HCT116 (cell line): Measurements from ENCODE around the gene NOP14. TPM values are rescaled to one million over a fixed set of nuclear protein-coding genes. Genes with fewer than 3 reads are reported as not detected.

Experiments
- ATAC-seq: fragments of 200-7000 bp; cut with Tn5 transposase; 2 replicates; pipeline ENCODE4 v1.9.1; 2020; ENCODE audit warnings: mild to moderate bottlenecking, moderate library complexity
- BruUV-seq: library from RNA; stranded (reverse); fragments of 400-500 nt; replicated peaks from 2 replicates; lab custom pipeline; 2021; lab: Mats Ljungman, UMichigan
- CTCF ChIA-PET: fragments of 300-600 bp; sonication (Branson Sonifier 250); formaldehyde crosslinking; loops from one replicate; lab custom pipeline; 2021; ENCODE audit warnings: antibody characterized with exemption; lab: Charles Lee
- POLR2A ChIA-PET: fragments of 300-600, 350-600 bp; sonication (Branson Sonifier 250); formaldehyde crosslinking; loops from one replicate; lab custom pipeline; 2021; ENCODE audit warnings: antibody characterized with exemption; lab: Charles Lee
- RAD21 ChIA-PET, 2 experiments: fragments of 300-600 bp; sonication (Branson Sonifier 250); formaldehyde crosslinking; loops; one replicate each; lab custom pipeline; 2023; ENCODE audit warnings: low total read pairs in 2 of 2; ENCODE audit not compliant: uncharacterized antibody in 2 of 2, unreplicated experiment in 2 of 2, low non-redundant PET in 1 of 2; lab: Charles Lee
- DNase-seq: peaks from one replicate; pipeline ENCODE4 v3.0.0-alpha.2; 2010; ENCODE audit warnings: low read depth, low spot score
- H2AFZ ChIP-seq: fragments of 200-600 bp; shearing (Covaris generic), sonication (generic); 2 replicates; pipeline ENCODE4 v1.6.1; 2017; ENCODE audit warnings: low read depth, mixed run types, mixed read lengths, antibody characterized with exemption, low read length; ENCODE audit not compliant: poor library complexity, severe bottlenecking
- H3K27ac ChIP-seq: 2 replicates; pipeline ENCODE4 v1.5.1; 2012; ENCODE audit warnings: low read depth, low read length
- H3K27me3 ChIP-seq: fragments of 200-600 bp; sonication (generic); 2 replicates; pipeline ENCODE4 v1.6.1; 2016; ENCODE audit warnings: mixed run types, low read length, mixed read lengths; ENCODE audit not compliant: insufficient read depth
- H3K36me3 ChIP-seq, 2 experiments: fragments of 200-500 bp in 1 of 2; fragments of 200-600 bp in 1 of 2; sonication (Bioruptor generic) in 1 of 2; sonication (generic) in 1 of 2; 2 replicates each; pipeline versions ENCODE4 v1.5.1 to v1.6.1; 2014 to 2016; ENCODE audit warnings: low read length in 2 of 2, inconsistent platforms in 1 of 2, mixed read lengths in 1 of 2, mixed run types in 1 of 2; ENCODE audit not compliant: insufficient read depth in 2 of 2, control insufficient read depth in 1 of 2
- H3K4me1 ChIP-seq, 2 experiments: fragments of 200-600 bp in 1 of 2; sonication (generic) in 1 of 2; 2 replicates each; pipeline versions ENCODE4 v1.5.1 to v1.6.1; 2012 to 2017; ENCODE audit warnings: low read length in 2 of 2, inconsistent platforms in 1 of 2, mild to moderate bottlenecking in 1 of 2, mixed read lengths in 1 of 2, mixed run types in 1 of 2, moderate library complexity in 1 of 2; ENCODE audit not compliant: insufficient read depth in 2 of 2, control insufficient read depth in 1 of 2
- H3K4me2 ChIP-seq: fragments of 200-600 bp; sonication (generic); 2 replicates; pipeline ENCODE4 v1.6.1; 2017; ENCODE audit warnings: mixed run types, low read length, mixed read lengths
- H3K4me3 ChIP-seq, 2 experiments: fragments of 200-600 bp in 1 of 2; sonication (generic) in 1 of 2; replicated peaks in 1 of 2; 2 replicates each; pipeline ENCODE4 v1.5.1; 2011 to 2016; ENCODE audit warnings: low read length in 2 of 2, control low read depth in 1 of 2, low read depth in 1 of 2, mild to moderate bottlenecking in 1 of 2, mixed read lengths in 1 of 2, mixed run types in 1 of 2
- H3K79me2 ChIP-seq: fragments of 200-600 bp; sonication (generic); 2 replicates; pipeline ENCODE4 v1.6.1; 2017; ENCODE audit warnings: mild to moderate bottlenecking, mixed run types, low read length, moderate library complexity, mixed read lengths; ENCODE audit not compliant: insufficient read depth
- H3K9ac ChIP-seq: fragments of 200-600 bp; sonication (generic); 2 replicates; pipeline ENCODE4 v1.6.1; 2016; ENCODE audit warnings: low read length, mixed read lengths
- H3K9me2 ChIP-seq: fragments of 200-600 bp; sonication (generic), shearing (Covaris generic); 2 replicates; pipeline ENCODE4 v1.6.1; 2017; ENCODE audit warnings: mixed run types, mild to moderate bottlenecking, moderate library complexity; ENCODE audit not compliant: insufficient read depth
- H3K9me3 ChIP-seq, 2 experiments: fragments of 200-500 bp in 1 of 2; fragments of 200-600 bp in 1 of 2; sonication (Bioruptor generic) in 1 of 2; sonication (generic) in 1 of 2; 2 replicates each; pipeline ENCODE4 v1.6.1; 2014 to 2017; ENCODE audit warnings: low read length in 2 of 2, mixed read lengths in 2 of 2, inconsistent platforms in 1 of 2, low read depth in 1 of 2, mild to moderate bottlenecking in 1 of 2, mixed run types in 1 of 2, moderate library complexity in 1 of 2; ENCODE audit not compliant: control insufficient read depth in 1 of 2, insufficient read depth in 1 of 2
- H4K20me1 ChIP-seq: fragments of 200-600 bp; sonication (generic), shearing (Covaris generic); 2 replicates; pipeline ENCODE4 v1.6.1; 2017; ENCODE audit warnings: mixed run types, mild to moderate bottlenecking, moderate library complexity; ENCODE audit not compliant: insufficient read depth
- EGR1 ChIP-seq: IDR thresholded peaks from 2 replicates; pipeline ENCODE4 v1.6.1; 2012; ENCODE audit warnings: low read depth
- EZH2phosphoT487 ChIP-seq: fragments of 200-600 bp; IDR thresholded peaks from 2 replicates; pipeline ENCODE4 v1.6.1; 2018; ENCODE audit warnings: antibody characterized with exemption, borderline replicate concordance
- FOSL1 ChIP-seq: IDR thresholded peaks from 2 replicates; pipeline ENCODE4 v1.6.1; 2012; ENCODE audit warnings: low read depth
- JUND ChIP-seq: IDR thresholded peaks from 2 replicates; pipeline ENCODE4 v1.6.1; 2012
- RAD21 ChIP-seq: IDR thresholded peaks from 2 replicates; pipeline ENCODE4 v1.6.1; 2012; ENCODE audit warnings: low read depth, mild to moderate bottlenecking
- SP1 ChIP-seq: IDR thresholded peaks from 2 replicates; pipeline ENCODE4 v1.6.1; 2012; ENCODE audit warnings: low read depth
- SRF ChIP-seq: IDR thresholded peaks from 2 replicates; pipeline ENCODE4 v1.6.1; 2012; ENCODE audit warnings: low read depth
- TCF7L2 ChIP-seq: IDR thresholded peaks from 2 replicates; pipeline ENCODE4 v1.7.0; 2011; ENCODE audit warnings: borderline replicate concordance, inconsistent platforms; ENCODE audit not compliant: insufficient read depth, insufficient read length; ENCODE audit errors: extremely low read depth
- YY1 ChIP-seq: IDR thresholded peaks from 2 replicates; pipeline ENCODE4 v1.6.1; 2011; ENCODE audit warnings: low read length, low read depth, moderate library complexity, mild to moderate bottlenecking; ENCODE audit not compliant: insufficient replicate concordance; ENCODE audit errors: extremely low read depth
- intact Hi-C: fragments of 100-400 bp; cut with micrococcal nuclease; formaldehyde crosslinking; loops from 2 replicates; pipeline ENCODE4 v1.10.0; 2022
- total RNA-seq: library from RNA; stranded (reverse); gene quantifications from one replicate; pipeline ENCODE4 v1.2.1, GENCODE V29; 2021; ENCODE audit not compliant: unreplicated experiment
- TF ChIP-seq, protein P1 (sequence below): IDR thresholded peaks from 2 replicates; pipeline ENCODE4 v1.6.1; 2011; ENCODE audit warnings: mild to moderate bottlenecking, low read length, moderate library complexity; ENCODE audit not compliant: insufficient replicate concordance; ENCODE audit errors: extremely low read depth
- TF ChIP-seq, protein P2 (sequence below): IDR thresholded peaks from 2 replicates; pipeline ENCODE4 v1.6.1; 2012

NOP14 gene
- total RNA-seq, 1 experiment from 2014 or later, result 67.3 TPM

DNA sequence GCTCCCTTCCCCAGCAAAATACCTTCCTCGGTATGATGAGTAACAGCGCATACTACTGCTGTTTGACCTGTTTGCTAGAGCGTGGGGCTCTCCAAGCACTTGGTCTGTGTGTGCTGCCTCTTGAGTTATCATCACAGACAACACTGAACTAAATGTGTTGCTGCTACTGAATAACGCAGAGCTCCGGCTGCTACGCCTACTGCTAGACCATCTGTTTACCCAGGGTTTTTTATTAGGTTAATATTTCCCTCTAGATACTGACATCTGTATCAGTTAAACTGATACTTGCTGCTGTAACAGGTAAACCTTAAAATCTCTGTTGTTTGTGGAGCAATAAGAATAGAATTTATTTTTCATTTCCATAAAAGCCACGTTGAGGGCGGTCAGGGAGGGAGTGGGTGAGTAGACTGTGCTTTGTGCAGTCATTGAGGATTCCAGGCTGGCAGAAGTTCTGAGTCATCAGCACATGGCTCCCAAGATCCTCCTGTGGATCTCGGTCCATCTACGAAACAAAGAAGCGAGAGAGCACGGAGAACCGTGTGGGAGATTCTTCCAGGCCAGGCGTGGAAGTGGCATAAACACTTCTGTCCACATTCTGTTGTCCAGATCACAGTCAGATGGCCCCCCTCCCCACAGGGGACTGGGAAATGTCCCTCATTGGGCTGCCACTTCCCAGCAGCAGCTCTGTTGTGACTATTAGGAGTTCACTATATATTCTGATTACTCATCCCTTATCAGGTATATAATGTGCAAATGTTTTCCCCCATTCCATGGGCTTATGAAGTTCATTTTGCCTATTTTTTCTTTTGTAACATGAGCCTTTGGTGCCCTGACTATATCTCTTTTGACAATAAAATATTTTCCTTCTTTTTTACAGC, 14.2 kb upstream of the NOP14 start:
- TF ChIP-seq EGR1 (no peak), SRF (no peak), EZH2phosphoT487 (no peak), RAD21 (no peak), JUND (0 out of 2 replicates have a peak, but pooled peaks have one; percentile 20), TCF7L2 (no peak), YY1 (no peak), FOSL1 (peak; percentile 21; the same call in 1 of the 2 replicates), SP1 (no peak)
- TF ChIP-seq, protein P1, sequence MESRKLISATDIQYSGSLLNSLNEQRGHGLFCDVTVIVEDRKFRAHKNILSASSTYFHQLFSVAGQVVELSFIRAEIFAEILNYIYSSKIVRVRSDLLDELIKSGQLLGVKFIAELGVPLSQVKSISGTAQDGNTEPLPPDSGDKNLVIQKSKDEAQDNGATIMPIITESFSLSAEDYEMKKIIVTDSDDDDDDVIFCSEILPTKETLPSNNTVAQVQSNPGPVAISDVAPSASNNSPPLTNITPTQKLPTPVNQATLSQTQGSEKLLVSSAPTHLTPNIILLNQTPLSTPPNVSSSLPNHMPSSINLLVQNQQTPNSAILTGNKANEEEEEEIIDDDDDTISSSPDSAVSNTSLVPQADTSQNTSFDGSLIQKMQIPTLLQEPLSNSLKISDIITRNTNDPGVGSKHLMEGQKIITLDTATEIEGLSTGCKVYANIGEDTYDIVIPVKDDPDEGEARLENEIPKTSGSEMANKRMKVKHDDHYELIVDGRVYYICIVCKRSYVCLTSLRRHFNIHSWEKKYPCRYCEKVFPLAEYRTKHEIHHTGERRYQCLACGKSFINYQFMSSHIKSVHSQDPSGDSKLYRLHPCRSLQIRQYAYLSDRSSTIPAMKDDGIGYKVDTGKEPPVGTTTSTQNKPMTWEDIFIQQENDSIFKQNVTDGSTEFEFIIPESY, result no peak
- TF ChIP-seq, protein P2, sequence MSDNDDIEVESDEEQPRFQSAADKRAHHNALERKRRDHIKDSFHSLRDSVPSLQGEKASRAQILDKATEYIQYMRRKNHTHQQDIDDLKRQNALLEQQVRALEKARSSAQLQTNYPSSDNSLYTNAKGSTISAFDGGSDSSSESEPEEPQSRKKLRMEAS, result peak; percentile 69
- TF ChIP-seq, all 23 proteins: peak for 3
- ChIA-PET CTCF (interaction anchor here (0.6 to 2.2 kb wide), 8 partner anchors 9 to 57 kb away, joined by 3 to 23 read pairs (median 4); partner anchors contain the start of genes GRK4 and NOP14), POLR2A (interaction anchor here (2.3 kb wide), 1 partner anchor 14 kb away, joined by 9 read pairs; the partner anchor contains the start of genes GRK4 and NOP14), RAD21 (no interaction called here)
- no peak overlapping the region for H3K4me3 ChIP-seq
- no peak overlapping the region for H3K27ac ChIP-seq
- no TSS peak for BruUV-seq
- H3K4me2 ChIP-seq, result no peak overlapping the region
- H2AFZ ChIP-seq, result peak overlapping the region; percentile 46
- no peaks in the 10 kb centered on the region for H3K79me2 ChIP-seq
- H3K9me2 ChIP-seq, result no peaks in the 10 kb centered on the region
- no peaks in the 10 kb centered on the region for H3K36me3 ChIP-seq
- DNase-seq (no peak), ATAC-seq (0 out of 2 replicates have a peak, but pooled peaks have one; percentile 48)
- H3K4me1 ChIP-seq, result peaks cover 0 to 18% of the 10 kb centered on the region in 2 experiments; a peak in 2 of 4 replicates
- peaks cover 11 to 22% of the 10 kb centered on the region in 2 experiments; a peak in 1 of 4 replicates for H3K9me3 ChIP-seq
- intact Hi-C loops, result loop anchor here (1.0 kb wide), 1 partner anchor 60 kb away; no protein-coding TSS in a partner anchor
- no peaks in the 10 kb centered on the region for H3K27me3 ChIP-seq
- H4K20me1 ChIP-seq, result no peaks in the 10 kb centered on the region
- H3K9ac ChIP-seq, result no peak overlapping the region
